Chondrocyte (in vitro differentiated cells): Measurements from ENCODE around the gene GRM1. TPM values are rescaled to one million over a fixed set of nuclear protein-coding genes. Genes with fewer than 3 reads are reported as not detected.

Experiments used
- DNase-seq: peaks from one replicate; pipeline ENCODE4 v3.0.0; 2021; ENCODE audit warnings: mixed read lengths, low spot score
- H3K27ac Mint-ChIP-seq: one replicate; pipeline ENCODE4 v1.8.0; 2021; ENCODE audit warnings: mild to moderate bottlenecking, moderate library complexity, mixed read lengths; ENCODE audit not compliant: unreplicated experiment
- H3K27me3 Mint-ChIP-seq: 2 replicates; pipeline ENCODE4 v1.8.0; 2021; ENCODE audit warnings: low read depth, mixed read lengths
- H3K36me3 Mint-ChIP-seq: 2 replicates; pipeline ENCODE4 v1.8.0; 2021; ENCODE audit warnings: low read depth, mixed read lengths
- H3K4me1 Mint-ChIP-seq: 2 replicates; pipeline ENCODE4 v1.8.0; 2021; ENCODE audit warnings: low read depth, mild to moderate bottlenecking, mixed read lengths
- H3K4me3 Mint-ChIP-seq: one replicate; pipeline ENCODE4 v1.8.0; 2021; ENCODE audit warnings: mild to moderate bottlenecking, moderate library complexity, mixed read lengths; ENCODE audit not compliant: unreplicated experiment
- H3K9me3 Mint-ChIP-seq: 2 replicates; pipeline ENCODE4 v1.8.0; 2021; ENCODE audit warnings: low read depth, mixed read lengths
- CTCF ChIP-seq: fragments of 200-600 bp; sonication (generic); IDR thresholded peaks from 2 replicates; pipeline ENCODE4 v1.5.0; 2021; ENCODE audit warnings: antibody characterized with exemption, mild to moderate bottlenecking, moderate library complexity
- total RNA-seq: library from RNA; stranded (reverse); gene quantifications from 3 replicates; pipeline ENCODE4 v1.2.1, GENCODE V29; 2021

GRM1 gene
- total RNA-seq, 1 donor from 2014 or later: not detected

GRCh38 chr6:146290589-146290901 lies 261.7 kb downstream of the GRM1 start:
- Mint-ChIP-seq H3K4me3 (no peak overlapping the region), H3K27ac (peak overlapping the region; percentile 81), H3K36me3 (no peaks in the 10 kb centered on the region), H3K27me3 (no peaks in the 10 kb centered on the region), H3K9me3 (peaks cover 22% of the 10 kb centered on the region), H3K4me1 (peaks cover 33% of the 10 kb centered on the region)
- no peak for TF ChIP-seq CTCF
- DNase-seq: no peak

- no peak for DNase-seq
- Mint-ChIP-seq H3K27ac (no peak overlapping the region), H3K27me3 (no peaks in the 10 kb centered on the region), H3K4me3 (no peak overlapping the region), H3K9me3 (peaks cover 15% of the 10 kb centered on the region), H3K36me3 (no peaks in the 10 kb centered on the region), H3K4me1 (peaks cover 30% of the 10 kb centered on the region)
- TF ChIP-seq CTCF: no peak
Measured at GRCh38 chr6:146292506-146292905, 263.6 kb downstream of the GRM1 start.

- Mint-ChIP-seq H3K36me3 (no peaks in the 10 kb centered on the region), H3K27me3 (no peaks in the 10 kb centered on the region), H3K4me3 (no peak overlapping the region), H3K27ac (no peak overlapping the region), H3K9me3 (peaks cover 5% of the 10 kb centered on the region), H3K4me1 (peaks cover 20% of the 10 kb centered on the region)
- DNase-seq: no peak
- TF ChIP-seq CTCF: no peak
Measured at GRCh38 chr6:146295695-146296094, 266.8 kb downstream of the GRM1 start.

- TF ChIP-seq CTCF: no peak
- Mint-ChIP-seq H3K9me3 (no peaks in the 10 kb centered on the region), H3K27me3 (peaks cover 2% of the 10 kb centered on the region), H3K27ac (no peak overlapping the region), H3K36me3 (no peaks in the 10 kb centered on the region), H3K4me1 (peaks cover 11% of the 10 kb centered on the region), H3K4me3 (no peak overlapping the region)
- no peak for DNase-seq
Measured at GRCh38 chr6:146297815-146298214, 269.0 kb downstream of the GRM1 start.

GRCh38 chr6:146300521-146300920 lies 271.7 kb downstream of the GRM1 start:
- Mint-ChIP-seq H3K36me3 (no peaks in the 10 kb centered on the region), H3K4me1 (peaks cover 8% of the 10 kb centered on the region), H3K9me3 (no peaks in the 10 kb centered on the region), H3K4me3 (no peak overlapping the region), H3K27ac (no peak overlapping the region), H3K27me3 (peaks cover 2% of the 10 kb centered on the region)
- DNase-seq: no peak
- no peak for TF ChIP-seq CTCF
